ENCODE data around the gene ABCC10.

DNA sequence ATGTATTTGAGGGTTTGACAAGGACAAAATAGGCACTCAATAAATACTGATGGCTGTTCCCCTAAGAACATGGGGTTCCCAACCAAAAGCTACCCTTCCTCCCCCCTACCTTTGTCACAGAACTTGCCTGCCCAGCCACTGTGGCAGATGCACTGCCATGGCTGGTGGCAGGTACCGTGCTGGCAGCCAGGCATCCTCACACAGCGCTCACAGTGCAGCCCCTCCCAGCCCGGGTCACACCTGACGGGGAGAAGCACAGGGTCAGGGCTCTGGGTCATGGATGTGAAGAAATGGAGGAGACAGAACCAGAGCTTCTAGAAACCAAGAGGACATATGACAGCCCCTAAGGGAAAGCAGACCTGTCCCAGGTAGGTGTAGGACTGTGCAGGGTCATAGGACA, 25.6 kb downstream of the ABCC10 start:
- TF ChIP-seq, protein P1, sequence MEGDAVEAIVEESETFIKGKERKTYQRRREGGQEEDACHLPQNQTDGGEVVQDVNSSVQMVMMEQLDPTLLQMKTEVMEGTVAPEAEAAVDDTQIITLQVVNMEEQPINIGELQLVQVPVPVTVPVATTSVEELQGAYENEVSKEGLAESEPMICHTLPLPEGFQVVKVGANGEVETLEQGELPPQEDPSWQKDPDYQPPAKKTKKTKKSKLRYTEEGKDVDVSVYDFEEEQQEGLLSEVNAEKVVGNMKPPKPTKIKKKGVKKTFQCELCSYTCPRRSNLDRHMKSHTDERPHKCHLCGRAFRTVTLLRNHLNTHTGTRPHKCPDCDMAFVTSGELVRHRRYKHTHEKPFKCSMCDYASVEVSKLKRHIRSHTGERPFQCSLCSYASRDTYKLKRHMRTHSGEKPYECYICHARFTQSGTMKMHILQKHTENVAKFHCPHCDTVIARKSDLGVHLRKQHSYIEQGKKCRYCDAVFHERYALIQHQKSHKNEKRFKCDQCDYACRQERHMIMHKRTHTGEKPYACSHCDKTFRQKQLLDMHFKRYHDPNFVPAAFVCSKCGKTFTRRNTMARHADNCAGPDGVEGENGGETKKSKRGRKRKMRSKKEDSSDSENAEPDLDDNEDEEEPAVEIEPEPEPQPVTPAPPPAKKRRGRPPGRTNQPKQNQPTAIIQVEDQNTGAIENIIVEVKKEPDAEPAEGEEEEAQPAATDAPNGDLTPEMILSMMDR (IDR thresholded peaks at IDR 0.05): no peak
- no peak for TF ChIP-seq POLR2A (IDR thresholded peaks at IDR 0.05)

Data from Peyer's patch (tissue), 4 donors.